K562 (cell line): ENCODE results near the gene CFAP157. TPM values are rescaled to one million over a fixed set of nuclear protein-coding genes. Genes with fewer than 3 reads are reported as not detected.
A peak's percentile ranks its signal among the peaks of the same experiment; 100 is the strongest.

ENCODE experiments used
- ATAC-seq: fragments of 200-7000 bp; cut with Tn5 transposase; 3 replicates; pipeline ENCODE4 v1.9.1; 2020; ENCODE audit warnings: moderate library complexity
- BruUV-seq: library from RNA; stranded (reverse); fragments of 400-500 nt; replicated peaks from 2 replicates; lab custom pipeline; 2021; lab: Mats Ljungman, UMichigan
- CTCF ChIA-PET: fragments of 300-600 bp; formaldehyde crosslinking; extraction: SDS; loops from one replicate; lab custom pipeline; 2021; ENCODE audit warnings: low intra/inter-chr PET ratio; lab: Yijun Ruan, JAX
- POLR2A ChIA-PET: fragments of 300-600, 350-650 bp; sonication (Branson Sonifier 250); formaldehyde crosslinking; extraction: SDS; loops from one replicate; lab custom pipeline; 2021; ENCODE audit warnings: antibody characterized with exemption, inconsistent platforms; lab: Yijun Ruan, JAX
- DNase-seq, 4 experiments: peaks; one replicate each; pipeline versions ENCODE4 v3.0.0 to v3.0.0-alpha.2; 2011 to 2018; ENCODE audit warnings: low spot score in 3 of 4, mixed read lengths in 3 of 4; ENCODE audit errors: extremely low read depth in 1 of 4
- FAIRE-seq: peaks from 2 replicates; lab custom pipeline; 2011; peaks lifted over from hg19 to GRCh38; lab: Jason Lieb, UNC
- H2AFZ ChIP-seq: 2 replicates; pipeline ENCODE4 v1.6.0; 2011; ENCODE audit warnings: low read depth, low read length, control low read depth, inconsistent platforms
- H3K27ac ChIP-seq: fragments of 200-600 bp; 3 replicates; pipeline ENCODE4 v1.8.0; 2011; ENCODE audit warnings: low read depth, mild to moderate bottlenecking, control low read depth, inconsistent platforms, low read length, moderate library complexity, mixed read lengths; ENCODE audit errors: extremely low read depth
- H3K27me3 ChIP-seq, 2 experiments: fragments of 300-600 bp in 1 of 2; 2 replicates in 1 of 2; 3 replicates in 1 of 2; pipeline versions ENCODE4 v1.6.0 to v1.8.0; 2011; ENCODE audit warnings: inconsistent platforms in 2 of 2, low read length in 2 of 2, mild to moderate bottlenecking in 1 of 2, mixed read lengths in 1 of 2, moderate library complexity in 1 of 2; ENCODE audit not compliant: control insufficient read depth in 2 of 2, insufficient read depth in 2 of 2
- H3K36me3 ChIP-seq: fragments of 300-600 bp; 3 replicates; pipeline ENCODE4 v1.8.0; 2011; ENCODE audit warnings: mild to moderate bottlenecking, low read length, inconsistent platforms; ENCODE audit not compliant: control insufficient read depth, insufficient read depth
- H3K4me1 ChIP-seq, 2 experiments: fragments of 200-600 bp in 1 of 2; replicated peaks in 1 of 2; 2 replicates in 1 of 2; 3 replicates in 1 of 2; pipeline versions ENCODE4 v1.5.1 to v1.8.0; 2011; ENCODE audit warnings: inconsistent platforms in 2 of 2, low read length in 2 of 2, mild to moderate bottlenecking in 1 of 2, mixed read lengths in 1 of 2, moderate library complexity in 1 of 2; ENCODE audit not compliant: control insufficient read depth in 2 of 2, insufficient read depth in 2 of 2
- H3K4me2 ChIP-seq: 2 replicates; pipeline ENCODE4 v1.6.1; 2011; ENCODE audit warnings: low read length, control low read depth, inconsistent platforms, mixed read lengths; ENCODE audit not compliant: insufficient read depth
- H3K4me3 ChIP-seq: fragments of 200-600 bp; sonication (generic), shearing (Covaris generic); 2 replicates; pipeline ENCODE4 v1.5.1; 2016; ENCODE audit warnings: control low read depth, inconsistent platforms
- H3K79me2 ChIP-seq: fragments of 200-600 bp; 3 replicates; pipeline ENCODE4 v1.8.0; 2011; ENCODE audit warnings: low read length, inconsistent platforms; ENCODE audit not compliant: control insufficient read depth, insufficient read depth
- H3K9ac ChIP-seq, 2 experiments: 2 replicates each; pipeline versions ENCODE4 v1.6.0 to v1.6.1; 2011; ENCODE audit warnings: low read depth in 2 of 2, low read length in 2 of 2, control low read depth in 1 of 2, inconsistent platforms in 1 of 2, mild to moderate bottlenecking in 1 of 2, mixed read lengths in 1 of 2; ENCODE audit not compliant: insufficient read depth in 1 of 2
- H3K9me1 ChIP-seq: one replicate; pipeline ENCODE4 v1.6.0; 2011; ENCODE audit warnings: inconsistent platforms, mild to moderate bottlenecking, low read length, moderate library complexity; ENCODE audit not compliant: control insufficient read depth, insufficient read depth
- H3K9me3 ChIP-seq: replicated peaks from 2 replicates; pipeline ENCODE4 v1.5.1; 2011; ENCODE audit warnings: low read depth, low read length, inconsistent platforms; ENCODE audit not compliant: control insufficient read depth, insufficient read depth
- H4K20me1 ChIP-seq: replicated peaks from 2 replicates; pipeline ENCODE4 v1.6.1; 2011; ENCODE audit warnings: low read length, inconsistent platforms, mixed read lengths; ENCODE audit not compliant: control insufficient read depth, insufficient read depth
- BCOR ChIP-seq: fragments of 450-650 bp; IDR thresholded peaks from 2 replicates; pipeline ENCODE4 v1.6.1; 2016
- BDP1 ChIP-seq: IDR thresholded peaks from 3 replicates; pipeline ENCODE4 v1.6.1; 2011; ENCODE audit not compliant: insufficient read length, insufficient read depth
- MAX ChIP-seq: sonication (generic); formaldehyde crosslinking; IDR thresholded peaks from 2 replicates; pipeline ENCODE4 v1.9.0; 2022; ENCODE audit warnings: mild to moderate bottlenecking, missing genetic modification reagents
- ZFP36 ChIP-seq: fragments of 150-350 bp; IDR thresholded peaks from 2 replicates; pipeline ENCODE4 v1.6.1; 2018; ENCODE audit warnings: low read length, low read depth; ENCODE audit not compliant: partially characterized antibody
- ZNF232 ChIP-seq: sonication (generic); formaldehyde crosslinking; IDR thresholded peaks from 2 replicates; pipeline ENCODE4 v1.8.0; 2022; ENCODE audit warnings: mild to moderate bottlenecking, missing genetic modification reagents
- WGBS: fragments of 100-300 bp; shearing (Covaris generic); methylation state at CpG from one replicate; pipeline ENCODE4 v1.1.6; 2016; ENCODE audit warnings: low coverage, mixed read lengths; ENCODE audit not compliant: insufficient coverage; ENCODE audit errors: missing lambda C conversion rate; 5-methylcytosine and 5-hydroxymethylcytosine counted together
- in situ Hi-C: fragments of 300-500 bp; cut with MboI; formaldehyde crosslinking; loops from 4 replicates; pipeline ENCODE4 v1.15.0; 2018; ENCODE audit warnings: inconsistent platforms, mixed read lengths
- intact Hi-C: fragments of 100-400 bp; cut with micrococcal nuclease; formaldehyde crosslinking; loops from 2 replicates; pipeline ENCODE4 v1.14.2; 2022
- polyA plus RNA-seq, 8 experiments: library from polyadenylated mRNA; depleted of rRNA in 4 of 8; stranded (reverse) in 5 of 8; unstranded in 3 of 8; fragments of >200 nt; fragmentation: Nextera tagmentation in 2 of 8; fragmentation: Illumina TruSeq in 1 of 8; extraction: Ambion mirVana in 2 of 8; extraction: Trizol in 1 of 8; gene quantifications; 2 replicates each; pipeline versions ENCODE4 v1.2.1 to v1.2.3, GENCODE V29; 2011 to 2014; ENCODE audit warnings: inconsistent platforms in 1 of 8, missing spikeins in 1 of 8
- total RNA-seq, 7 experiments: library from RNA; depleted of rRNA in 6 of 7; stranded (reverse); fragments of >200 nt in 6 of 7; fragmentation: Illumina TruSeq in 2 of 7; extraction: Trizol in 2 of 7; gene quantifications; 2 replicates each; pipeline versions ENCODE4 v1.2.1 to v1.2.3, GENCODE V29; 2011 to 2021; ENCODE audit warnings: low replicate concordance in 1 of 7

The CFAP157 gene
- total and polyA plus RNA-seq, 9 of the 15 experiments (the other 6 are each of a cell fraction or from before 2014, with no cell fraction given): 0.03 TPM; not detected in 8

- in situ Hi-C loops (no loop called here), intact Hi-C loops (no loop called here)
- Histone ChIP-seq H3K4me1 (peaks cover 4 to 58% of the 10 kb centered on the region in 2 experiments; a peak in 3 of 5 replicates), H3K4me2 (no peak overlapping the region), H3K27me3 (no peaks in the 10 kb centered on the region), H3K4me3 (no peak overlapping the region), H3K9me3 (0 out of 2 replicates have a peak, but pooled peaks cover 4% of the 10 kb centered on the region), H2AFZ (no peak overlapping the region), H3K9ac (0 out of 4 replicates have a peak overlapping the region, but pooled peaks of 1 of the 2 experiments have one; percentile 1), H3K36me3 (no peaks in the 10 kb centered on the region), H4K20me1 (peaks cover 3% of the 10 kb centered on the region; the same call in 1 of the 2 replicates), H3K9me1 (no peaks in the 10 kb centered on the region), H3K79me2 (0 out of 3 replicates have a peak, but pooled peaks cover 3% of the 10 kb centered on the region), H3K27ac (no peak overlapping the region)
- FAIRE-seq (no peak), DNase-seq (no peak), ATAC-seq (no peak)
- ChIA-PET CTCF (no interaction called here), POLR2A (interaction anchor here (1.1 kb wide), 1 partner anchor 13 kb away, joined by 3 read pairs; no protein-coding TSS in a partner anchor)
- WGBS: 84% methylated on average over 7 of the region's 10 CpGs
- TF ChIP-seq BCOR (peak; percentile 20; the same call in 1 of the 2 replicates), BDP1 (no peak), ZFP36 (peak; percentile 84)
- no TSS peak for BruUV-seq
Observed at GRCh38 chr9:127710204-127710783, 3.5 kb downstream of the CFAP157 start.

- TF ChIP-seq ZNF232 (CRISPR knock-in tag): no peak
- peak; percentile 24; the same call in 1 of the 2 replicates for TF ChIP-seq MAX (CRISPR knock-in tag)
- TF ChIP-seq, all 486 proteins: peak for 1
- FAIRE-seq: no peak
- DNase-seq: no peak
- intact Hi-C loops: no loop called here
- Histone ChIP-seq H3K79me2 (0 out of 3 replicates have a peak, but pooled peaks cover 3% of the 10 kb centered on the region), H3K9me3 (0 out of 2 replicates have a peak, but pooled peaks cover 4% of the 10 kb centered on the region), H4K20me1 (peaks cover 3% of the 10 kb centered on the region; the same call in 1 of the 2 replicates), H3K27ac (no peak overlapping the region), H3K4me2 (no peak overlapping the region), H3K9me1 (peaks cover 3% of the 10 kb centered on the region), H3K36me3 (no peaks in the 10 kb centered on the region), H3K9ac (no peak overlapping the region), H3K4me1 (peaks cover 4 to 60% of the 10 kb centered on the region in 2 experiments; a peak in 4 of 5 replicates), H3K4me3 (no peak overlapping the region), H3K27me3 (no peaks in the 10 kb centered on the region), H2AFZ (no peak overlapping the region)
- CTCF ChIA-PET: no interaction called here
- ATAC-seq: no peak
- no TSS peak for BruUV-seq
- POLR2A ChIA-PET: interaction anchor here (0.5 to 1.5 kb wide), 3 partner anchors 8 to 171 kb away, joined by 3 to 6 read pairs (median 3); no protein-coding TSS in a partner anchor
- 47% methylated on average over 6 of the region's 9 CpGs for WGBS
- in situ Hi-C loops: no loop called here
Observed at GRCh38 chr9:127711226-127711701, 4.5 kb downstream of the CFAP157 start.
